ENCODE data around the gene RANBP3.
"Not testable (repeated sequence)": the region's sequence is repeated elsewhere in the genome, so short reads cannot be mapped to it uniquely, and the experiment has no call there.

The RANBP3 gene, protein sequence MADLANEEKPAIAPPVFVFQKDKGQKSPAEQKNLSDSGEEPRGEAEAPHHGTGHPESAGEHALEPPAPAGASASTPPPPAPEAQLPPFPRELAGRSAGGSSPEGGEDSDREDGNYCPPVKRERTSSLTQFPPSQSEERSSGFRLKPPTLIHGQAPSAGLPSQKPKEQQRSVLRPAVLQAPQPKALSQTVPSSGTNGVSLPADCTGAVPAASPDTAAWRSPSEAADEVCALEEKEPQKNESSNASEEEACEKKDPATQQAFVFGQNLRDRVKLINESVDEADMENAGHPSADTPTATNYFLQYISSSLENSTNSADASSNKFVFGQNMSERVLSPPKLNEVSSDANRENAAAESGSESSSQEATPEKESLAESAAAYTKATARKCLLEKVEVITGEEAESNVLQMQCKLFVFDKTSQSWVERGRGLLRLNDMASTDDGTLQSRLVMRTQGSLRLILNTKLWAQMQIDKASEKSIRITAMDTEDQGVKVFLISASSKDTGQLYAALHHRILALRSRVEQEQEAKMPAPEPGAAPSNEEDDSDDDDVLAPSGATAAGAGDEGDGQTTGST

DNA sequence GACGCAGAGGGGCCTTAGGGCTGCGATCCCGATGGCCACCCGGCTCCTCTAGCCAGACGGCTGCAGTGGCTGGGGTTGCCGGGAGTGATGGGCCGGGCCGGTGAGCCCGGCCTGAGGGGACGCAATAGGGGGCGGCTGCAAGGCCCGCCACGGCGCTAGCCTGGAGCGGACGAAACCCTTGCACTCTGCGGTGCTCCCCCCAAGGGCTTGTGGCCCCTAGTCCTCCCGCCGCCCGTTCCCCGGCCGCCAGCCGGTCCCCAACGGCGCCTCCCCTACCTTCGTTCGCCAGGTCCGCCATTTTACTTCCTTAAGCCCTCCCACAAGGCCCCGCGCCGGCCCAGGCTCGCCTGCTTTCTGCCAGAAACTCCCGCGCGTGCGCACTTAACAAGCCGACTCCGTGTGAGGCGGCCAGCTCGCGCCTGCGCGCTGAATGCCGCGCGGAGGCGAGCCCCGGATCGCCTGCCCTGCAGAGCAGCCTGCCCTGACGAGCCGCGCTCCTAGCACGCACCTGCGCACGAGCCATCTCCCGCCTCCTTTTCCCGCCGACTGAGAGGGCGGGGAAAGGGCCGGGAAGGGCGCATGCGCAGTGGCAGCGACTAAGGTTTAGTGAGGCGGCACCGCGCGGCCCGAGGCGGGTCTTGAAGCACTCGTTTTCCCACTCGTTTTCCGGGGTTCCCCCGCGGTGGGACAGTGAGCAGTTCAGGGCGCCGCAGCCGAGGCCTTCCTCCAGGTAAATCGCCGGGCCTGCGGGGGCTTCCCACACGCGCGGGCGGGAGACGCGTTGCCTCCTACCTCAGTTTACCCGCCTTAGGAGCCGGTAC lies at the start of gene RANBP3:
RANBP3 (minus strand) TSS at position 356 of the 821 bp plus-strand sequence; CDS start at position 298, 58 bp downstream.
- DNase-seq (ENCODE audit: low read depth, low spot score): peak; percentile 99
- Histone ChIP-seq H3K27me3 (ENCODE audit: insufficient read depth, insufficient read length) (no peaks in the 10 kb centered on the region), H3K4me1 (ENCODE audit: insufficient read depth, insufficient read length) (peaks cover 13% of the 10 kb centered on the region), H3K4me3 (ENCODE audit: insufficient read length, low read depth) (peak within 1 kb of the TSS; percentile 98), H3K36me3 (ENCODE audit: insufficient read depth, insufficient read length, low read length) (peaks cover 36% of the 10 kb centered on the region), H3K9me3 (ENCODE audit: insufficient read depth, low read length) (no peaks in the 10 kb centered on the region), H3K9ac (ENCODE audit: insufficient read length, low read depth) (peak within 1 kb of the TSS; percentile 99)
- peak; percentile 82 for TF ChIP-seq YY1 (IDR thresholded peaks at IDR 0.05; ENCODE audit: insufficient read depth, insufficient read length)
- no peak for TF ChIP-seq SUZ12 (IDR thresholded peaks at IDR 0.05; ENCODE audit: extremely low read depth, insufficient read depth, insufficient read length)

DNA sequence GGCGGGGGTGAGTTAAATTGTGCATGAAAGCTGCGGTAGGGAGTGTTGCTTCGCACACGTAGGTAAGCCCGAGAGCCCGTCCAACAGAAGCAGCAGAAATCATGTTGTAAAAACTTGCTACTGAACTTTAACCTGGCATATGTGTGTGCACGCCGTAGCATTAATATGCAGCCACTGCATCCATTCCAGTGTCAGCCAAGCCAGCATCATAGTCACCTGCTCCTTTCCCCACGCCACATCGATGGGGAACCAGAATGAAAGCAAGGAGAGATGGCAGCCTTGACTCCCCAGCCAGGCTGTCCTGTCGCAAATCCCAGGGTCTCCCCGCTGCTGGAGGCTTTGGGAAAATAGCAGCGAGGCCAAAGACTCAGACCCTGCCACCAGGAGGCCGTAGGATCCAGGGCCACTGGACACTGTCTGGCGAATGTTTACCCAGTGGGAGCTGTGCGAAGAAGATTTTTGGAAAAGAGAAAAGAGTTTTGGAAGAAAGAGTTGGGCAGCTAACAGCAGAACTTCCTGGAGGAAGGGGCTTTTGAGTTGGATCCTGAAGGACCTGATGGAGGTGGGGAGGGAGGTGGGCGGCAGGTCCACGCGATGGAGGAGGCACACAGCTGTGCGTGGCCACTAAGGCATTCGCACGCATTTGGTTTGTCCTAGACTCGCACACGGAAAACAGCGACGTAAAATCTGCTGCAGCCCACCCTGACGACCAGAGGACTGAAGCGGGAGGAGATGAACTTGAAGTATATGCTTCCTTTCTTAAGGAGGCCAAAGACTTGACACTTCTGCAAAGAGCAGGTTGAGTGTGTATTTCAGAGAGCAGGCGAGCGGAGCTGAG lies 48.7 kb upstream of the RANBP3 start:
- Histone ChIP-seq H3K9ac (ENCODE audit: insufficient read length, low read depth) (no peak overlapping the region), H3K4me1 (ENCODE audit: insufficient read depth, insufficient read length) (peaks cover 11% of the 10 kb centered on the region), H3K36me3 (ENCODE audit: insufficient read depth, insufficient read length, low read length) (no peaks in the 10 kb centered on the region), H3K9me3 (ENCODE audit: insufficient read depth, low read length) (peaks cover 6% of the 10 kb centered on the region; the same call in 1 of the 2 replicates), H3K4me3 (ENCODE audit: insufficient read length, low read depth) (no peak overlapping the region), H3K27me3 (ENCODE audit: insufficient read depth, insufficient read length) (peaks cover 20% of the 10 kb centered on the region)
- no peak for DNase-seq (ENCODE audit: low read depth, low spot score)
- TF ChIP-seq YY1 (IDR thresholded peaks at IDR 0.05; ENCODE audit: insufficient read depth, insufficient read length) (no peak), ZNF274 (IDR thresholded peaks at IDR 0.05; ENCODE audit: low read depth, low read length) (no peak), SUZ12 (IDR thresholded peaks at IDR 0.05; ENCODE audit: extremely low read depth, insufficient read depth, insufficient read length) (no peak)

DNA sequence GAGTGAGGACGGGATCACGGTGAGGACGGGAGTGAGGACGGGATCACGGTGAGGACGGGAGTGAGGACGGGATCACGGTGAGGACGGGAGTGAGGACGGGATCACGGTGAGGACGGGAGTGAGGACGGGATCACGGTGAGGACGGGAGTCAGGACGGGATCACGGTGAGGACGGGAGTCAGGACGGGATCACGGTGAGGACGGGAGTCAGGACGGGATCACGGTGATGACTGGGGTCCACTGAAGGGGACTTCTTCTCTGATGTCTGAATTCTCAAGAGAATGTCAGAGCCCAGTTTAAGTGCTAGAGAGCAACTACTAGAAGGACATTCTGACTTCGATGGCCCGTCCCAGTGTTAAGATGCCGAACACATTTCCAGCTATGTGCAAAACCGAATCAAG lies 46.8 kb upstream of the RANBP3 start:
- not testable (repeated sequence) for H3K4me3 ChIP-seq (ENCODE audit: insufficient read length, low read depth); H3K9ac ChIP-seq (ENCODE audit: insufficient read length, low read depth); H3K36me3 ChIP-seq (ENCODE audit: insufficient read depth, insufficient read length, low read length); DNase-seq (ENCODE audit: low read depth, low spot score); H3K9me3 ChIP-seq (ENCODE audit: insufficient read depth, low read length)
- H3K4me1 ChIP-seq (ENCODE audit: insufficient read depth, insufficient read length): peaks cover 20% of the 10 kb centered on the region
- H3K27me3 ChIP-seq (ENCODE audit: insufficient read depth, insufficient read length): peaks cover 21% of the 10 kb centered on the region

DNA sequence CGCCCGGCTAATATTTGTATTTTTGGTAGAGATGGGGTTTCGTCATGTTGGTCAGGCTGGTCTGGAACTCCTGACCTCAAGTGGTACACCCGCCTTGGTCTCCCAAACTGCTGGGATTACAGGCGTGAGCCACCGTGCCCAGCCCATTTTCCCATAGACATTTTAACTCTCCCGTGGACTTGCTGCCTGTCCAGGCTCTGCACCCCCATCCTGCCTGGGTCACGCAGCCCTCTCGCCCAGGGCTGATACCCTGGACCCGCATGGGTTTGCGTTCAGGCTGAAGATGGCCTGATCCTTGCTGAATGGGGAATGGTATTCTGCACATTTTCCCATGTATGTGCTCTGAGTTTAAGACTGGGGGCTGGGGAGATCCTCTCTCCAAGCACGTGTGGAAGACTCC lies 46.0 kb upstream of the RANBP3 start:
- no peaks in the 10 kb centered on the region for H3K36me3 ChIP-seq (ENCODE audit: insufficient read depth, insufficient read length, low read length)
- H3K9ac ChIP-seq (ENCODE audit: insufficient read length, low read depth): no peak overlapping the region
- TF ChIP-seq ZNF274 (IDR thresholded peaks at IDR 0.05; ENCODE audit: low read depth, low read length) (no peak), YY1 (IDR thresholded peaks at IDR 0.05; ENCODE audit: insufficient read depth, insufficient read length) (no peak), SUZ12 (IDR thresholded peaks at IDR 0.05; ENCODE audit: extremely low read depth, insufficient read depth, insufficient read length) (no peak)

DNA sequence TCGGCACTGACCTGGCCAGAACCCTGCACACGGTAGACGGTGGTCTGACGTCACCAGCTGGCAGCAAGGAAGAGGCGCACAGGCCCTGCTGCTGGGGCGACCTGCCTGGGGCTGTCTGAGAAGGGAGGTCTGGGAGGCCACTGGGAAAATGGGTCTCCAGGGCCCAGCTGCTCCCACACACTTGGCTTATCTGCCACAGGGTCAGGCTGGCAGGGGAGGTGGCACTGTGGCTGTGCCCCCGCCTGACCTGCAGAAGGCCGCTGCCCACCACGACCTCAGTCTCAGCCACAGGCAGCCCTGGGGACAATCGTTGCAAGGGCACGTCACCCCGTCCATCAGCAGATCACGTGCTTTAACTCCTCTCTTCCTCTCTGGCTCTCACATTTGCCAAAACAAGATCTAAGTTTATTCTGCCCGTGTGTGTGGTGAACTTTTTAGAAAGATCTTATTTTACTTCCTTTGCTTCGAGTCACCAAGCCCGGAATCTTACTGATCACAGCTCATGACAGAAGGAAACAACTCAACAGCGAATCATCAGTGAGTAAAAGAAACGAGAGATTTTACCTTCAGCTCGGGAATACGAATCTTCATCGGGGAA lies 45.2 kb upstream of the RANBP3 start:
- Histone ChIP-seq H3K4me1 (ENCODE audit: insufficient read depth, insufficient read length) (peaks cover 20% of the 10 kb centered on the region), H3K4me3 (ENCODE audit: insufficient read length, low read depth) (no peak overlapping the region), H3K9ac (ENCODE audit: insufficient read length, low read depth) (no peak overlapping the region), H3K9me3 (ENCODE audit: insufficient read depth, low read length) (no peaks in the 10 kb centered on the region), H3K36me3 (ENCODE audit: insufficient read depth, insufficient read length, low read length) (no peaks in the 10 kb centered on the region), H3K27me3 (ENCODE audit: insufficient read depth, insufficient read length) (peaks cover 21% of the 10 kb centered on the region)
- no peak for DNase-seq (ENCODE audit: low read depth, low spot score)
- TF ChIP-seq ZNF274 (IDR thresholded peaks at IDR 0.05; ENCODE audit: low read depth, low read length) (no peak), SUZ12 (IDR thresholded peaks at IDR 0.05; ENCODE audit: extremely low read depth, insufficient read depth, insufficient read length) (no peak), YY1 (IDR thresholded peaks at IDR 0.05; ENCODE audit: insufficient read depth, insufficient read length) (no peak)

More for the DNA sequence above, 46.0 kb upstream of the RANBP3 start:
- DNase-seq (ENCODE audit: low read depth, low spot score): no peak
- Histone ChIP-seq H3K4me1 (ENCODE audit: insufficient read depth, insufficient read length) (peaks cover 20% of the 10 kb centered on the region), H3K4me3 (ENCODE audit: insufficient read length, low read depth) (no peak overlapping the region), H3K27me3 (ENCODE audit: insufficient read depth, insufficient read length) (peaks cover 21% of the 10 kb centered on the region), H3K9me3 (ENCODE audit: insufficient read depth, low read length) (no peaks in the 10 kb centered on the region)

DNA sequence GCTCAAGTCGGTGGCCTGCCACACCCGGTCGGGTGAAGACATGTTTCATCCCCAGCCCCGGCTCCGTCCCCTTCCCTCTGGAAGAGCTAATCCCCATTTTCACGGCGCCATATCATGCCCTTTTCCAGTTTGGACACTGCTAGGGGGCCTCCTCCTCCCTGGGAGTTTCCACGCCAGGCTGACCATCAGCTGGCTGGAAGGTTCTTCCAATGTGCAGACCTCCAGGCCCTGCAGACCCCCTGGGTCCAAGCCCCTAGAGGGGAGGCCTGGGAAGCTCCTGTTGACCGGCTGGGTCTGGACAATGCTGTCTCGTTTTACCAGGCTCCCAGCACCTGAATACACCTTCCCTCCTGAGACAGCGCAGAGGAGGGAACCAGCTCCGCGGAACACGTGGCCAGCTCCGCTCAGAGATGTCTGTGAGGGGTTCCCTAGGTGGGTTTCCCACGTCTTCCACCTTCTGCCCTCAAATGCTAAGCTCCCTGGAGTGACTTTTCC lies 44.7 kb upstream of the RANBP3 start:
- Histone ChIP-seq H3K9me3 (ENCODE audit: insufficient read depth, low read length) (no peaks in the 10 kb centered on the region), H3K9ac (ENCODE audit: insufficient read length, low read depth) (peak overlapping the region; percentile 43), H3K4me1 (ENCODE audit: insufficient read depth, insufficient read length) (peaks cover 20% of the 10 kb centered on the region), H3K27me3 (ENCODE audit: insufficient read depth, insufficient read length) (peaks cover 21% of the 10 kb centered on the region), H3K4me3 (ENCODE audit: insufficient read length, low read depth) (no peak overlapping the region), H3K36me3 (ENCODE audit: insufficient read depth, insufficient read length, low read length) (no peaks in the 10 kb centered on the region)
- TF ChIP-seq YY1 (IDR thresholded peaks at IDR 0.05; ENCODE audit: insufficient read depth, insufficient read length) (no peak), ZNF274 (IDR thresholded peaks at IDR 0.05; ENCODE audit: low read depth, low read length) (no peak), SUZ12 (IDR thresholded peaks at IDR 0.05; ENCODE audit: extremely low read depth, insufficient read depth, insufficient read length) (no peak)
- DNase-seq (ENCODE audit: low read depth, low spot score): no peak

Data from NT2/D1 (cell line).